Mesenchymal stem cell (in vitro differentiated cells and primary cell): ENCODE measurements around the gene CHST11.

Experiments
- DNase-seq: peaks from one replicate; pipeline ENCODE4 v3.0.0-alpha.2; 2013
- H2AFZ ChIP-seq: one replicate; pipeline ENCODE4 v1.6.1; 2013; ENCODE audit warnings: low read depth, mild to moderate bottlenecking, control low read depth, inconsistent platforms, low read length, moderate library complexity
- H2AK5ac ChIP-seq: 2 replicates; pipeline ENCODE4 v1.6.1; 2013; ENCODE audit warnings: low read length, moderate library complexity, mild to moderate bottlenecking, inconsistent platforms; ENCODE audit not compliant: severe bottlenecking
- H2BK120ac ChIP-seq: one replicate; pipeline ENCODE4 v1.6.1; 2013; ENCODE audit warnings: low read depth, mild to moderate bottlenecking, inconsistent platforms, low read length, moderate library complexity
- H2BK12ac ChIP-seq, 2 experiments: one replicate each; pipeline ENCODE4 v1.6.1; 2013; ENCODE audit warnings: inconsistent platforms in 2 of 2, low read length in 2 of 2, mild to moderate bottlenecking in 2 of 2, moderate library complexity in 2 of 2, control low read depth in 1 of 2
- H2BK15ac ChIP-seq: one replicate; pipeline ENCODE4 v1.6.1; 2013; ENCODE audit warnings: mild to moderate bottlenecking, low read depth, inconsistent platforms; ENCODE audit not compliant: poor library complexity, severe bottlenecking
- H2BK5ac ChIP-seq: 2 replicates; pipeline ENCODE4 v1.6.1; 2013; ENCODE audit warnings: low read depth, mild to moderate bottlenecking, low read length, control low read depth, inconsistent platforms; ENCODE audit not compliant: poor library complexity, severe bottlenecking
- H3K14ac ChIP-seq, 2 experiments: one replicate each; pipeline ENCODE4 v1.6.1; 2013; ENCODE audit warnings: inconsistent platforms in 2 of 2, low read length in 2 of 2, control low read depth in 1 of 2, mild to moderate bottlenecking in 1 of 2, moderate library complexity in 1 of 2
- H3K18ac ChIP-seq, 2 experiments: one replicate each; pipeline ENCODE4 v1.6.1; 2013; ENCODE audit warnings: inconsistent platforms in 2 of 2, low read length in 2 of 2, control low read depth in 1 of 2, low read depth in 1 of 2, mild to moderate bottlenecking in 1 of 2
- H3K23ac ChIP-seq, 2 experiments: one replicate each; pipeline ENCODE4 v1.6.1; 2013; ENCODE audit warnings: inconsistent platforms in 2 of 2, low read length in 2 of 2, mild to moderate bottlenecking in 2 of 2, moderate library complexity in 2 of 2, control low read depth in 1 of 2
- H3K27ac ChIP-seq: 2 replicates; pipeline ENCODE4 v1.5.1; 2013; ENCODE audit warnings: mild to moderate bottlenecking, moderate library complexity, low read length, control low read depth, inconsistent platforms; ENCODE audit not compliant: poor library complexity, severe bottlenecking
- H3K27me3 ChIP-seq, 2 experiments: 2 replicates each; pipeline versions ENCODE4 v1.6.1 to v1.7.0; 2013; ENCODE audit warnings: low read length in 2 of 2, mild to moderate bottlenecking in 2 of 2, moderate library complexity in 2 of 2, control low read depth in 1 of 2, inconsistent platforms in 1 of 2; ENCODE audit not compliant: control insufficient read depth in 1 of 2, insufficient read depth in 1 of 2
- H3K36me3 ChIP-seq, 2 experiments: 2 replicates each; pipeline versions ENCODE4 v1.6.1 to v1.7.0; 2013; ENCODE audit warnings: low read length in 2 of 2, control low read depth in 1 of 2, inconsistent platforms in 1 of 2, low read depth in 1 of 2, mild to moderate bottlenecking in 1 of 2; ENCODE audit not compliant: insufficient read depth in 2 of 2, control insufficient read depth in 1 of 2
- H3K4ac ChIP-seq, 2 experiments: one replicate each; pipeline ENCODE4 v1.6.1; 2013; ENCODE audit warnings: inconsistent platforms in 2 of 2, low read length in 2 of 2, mild to moderate bottlenecking in 2 of 2, moderate library complexity in 2 of 2, control low read depth in 1 of 2, low read depth in 1 of 2
- H3K4me1 ChIP-seq: 2 replicates; pipeline ENCODE4 v1.6.1; 2013; ENCODE audit warnings: low read depth, low read length, control low read depth; ENCODE audit not compliant: control insufficient read depth, insufficient read depth
- H3K4me2 ChIP-seq: 2 replicates; pipeline ENCODE4 v1.6.1; 2013; ENCODE audit warnings: low read length, mild to moderate bottlenecking, inconsistent platforms; ENCODE audit not compliant: poor library complexity, severe bottlenecking
- H3K4me3 ChIP-seq, 2 experiments: 2 replicates each; pipeline versions ENCODE4 v1.5.1 to v1.7.0; 2013; ENCODE audit warnings: low read length in 2 of 2, mild to moderate bottlenecking in 2 of 2, control low read depth in 1 of 2, low read depth in 1 of 2; ENCODE audit not compliant: insufficient read depth in 1 of 2
- H3K79me1 ChIP-seq: replicated peaks from 2 replicates; pipeline ENCODE4 v1.6.1; 2013; ENCODE audit warnings: mild to moderate bottlenecking, control low read depth, low read length, inconsistent platforms; ENCODE audit not compliant: poor library complexity, severe bottlenecking
- H3K9ac ChIP-seq: 2 replicates; pipeline ENCODE4 v1.7.0; 2013; ENCODE audit warnings: mild to moderate bottlenecking, low read length, moderate library complexity
- H3K9me3 ChIP-seq: 2 replicates; pipeline ENCODE4 v1.7.0; 2013; ENCODE audit warnings: mild to moderate bottlenecking, low read length; ENCODE audit not compliant: control insufficient read depth
- H4K8ac ChIP-seq: one replicate; pipeline ENCODE4 v1.6.1; 2013; ENCODE audit warnings: inconsistent platforms, mild to moderate bottlenecking, low read length, moderate library complexity
- H4K91ac ChIP-seq: one replicate; pipeline ENCODE4 v1.6.1; 2013; ENCODE audit warnings: mild to moderate bottlenecking, low read length, inconsistent platforms
- WGBS: methylation state at CpG from one replicate; pipeline ENCODE4 v1.1.7; 2013; ENCODE audit warnings: mixed read lengths; 5-methylcytosine and 5-hydroxymethylcytosine counted together

The CHST11 gene

GRCh38 chr12:104578453-104578852, 121.7 kb downstream of the CHST11 start:
- H2BK12ac ChIP-seq: no peak overlapping the region
- no peaks in the 10 kb centered on the region for H3K36me3 ChIP-seq
- H3K14ac ChIP-seq: no peak overlapping the region
- WGBS: 16% methylated on average over 5 of the region's 6 CpGs
- no peak overlapping the region for H2AFZ ChIP-seq
- H4K8ac ChIP-seq: no peak overlapping the region
- no peak overlapping the region for H3K27ac ChIP-seq
- no peak overlapping the region for H2AK5ac ChIP-seq
- peak overlapping the region; percentile 63 to 66 for H3K18ac ChIP-seq
- H3K9ac ChIP-seq: peak overlapping the region; percentile 5
- no peak overlapping the region for H3K23ac ChIP-seq
- H3K79me1 ChIP-seq: peaks cover 2% of the 10 kb centered on the region
- peak; percentile 94 for DNase-seq
- no peak overlapping the region for H3K4ac ChIP-seq
- H2BK5ac ChIP-seq: no peak overlapping the region
- peak overlapping the region in 1 of 2 experiments; percentile 22 for H3K4me3 ChIP-seq
- no peak overlapping the region for H4K91ac ChIP-seq
- H3K27me3 ChIP-seq: no peaks in the 10 kb centered on the region
- no peak overlapping the region for H2BK120ac ChIP-seq
- no peaks in the 10 kb centered on the region for H3K9me3 ChIP-seq
- no peak overlapping the region for H3K4me2 ChIP-seq
- H3K4me1 ChIP-seq: no peaks in the 10 kb centered on the region
- H2BK15ac ChIP-seq: no peak overlapping the region

GRCh38 chr12:104579718-104580495, 123.2 kb downstream of the CHST11 start:
- Histone ChIP-seq H3K36me3 (no peaks in the 10 kb centered on the region), H3K4me2 (no peak overlapping the region), H3K4me1 (no peaks in the 10 kb centered on the region), H4K8ac (no peak overlapping the region), H3K9ac (peak overlapping the region; percentile 25), H3K27ac (no peak overlapping the region), H4K91ac (no peak overlapping the region), H2BK5ac (no peak overlapping the region), H3K14ac (no peak overlapping the region), H3K79me1 (peaks cover 2% of the 10 kb centered on the region), H2AK5ac (no peak overlapping the region), H3K18ac (no peak overlapping the region), H2AFZ (no peak overlapping the region), H2BK12ac (no peak overlapping the region), H2BK15ac (no peak overlapping the region), H3K4ac (no peak overlapping the region), H3K4me3 (peak overlapping the region in 1 of 2 experiments; percentile 49), H3K9me3 (no peaks in the 10 kb centered on the region), H2BK120ac (no peak overlapping the region), H3K27me3 (no peaks in the 10 kb centered on the region), H3K23ac (no peak overlapping the region)
- peak; percentile 54 for DNase-seq
- WGBS: 55% methylated on average over 5 of the region's 7 CpGs

GRCh38 chr12:104581005-104581570, 124.3 kb downstream of the CHST11 start:
- H2AFZ ChIP-seq: no peak overlapping the region
- no peak overlapping the region for H3K4me3 ChIP-seq
- no peak overlapping the region for H3K9ac ChIP-seq
- no peaks in the 10 kb centered on the region for H3K27me3 ChIP-seq
- no peak for DNase-seq
- no peak overlapping the region for H2BK15ac ChIP-seq
- 41% methylated on average over 2 of the region's 2 CpGs for WGBS
- no peak overlapping the region for H2BK120ac ChIP-seq
- peaks cover 2% of the 10 kb centered on the region for H3K79me1 ChIP-seq
- H2AK5ac ChIP-seq: no peak overlapping the region
- H3K18ac ChIP-seq: peak overlapping the region in 1 of 2 experiments; percentile 84
- H2BK5ac ChIP-seq: no peak overlapping the region
- no peak overlapping the region for H3K14ac ChIP-seq
- H3K4ac ChIP-seq: no peak overlapping the region
- H3K27ac ChIP-seq: no peak overlapping the region
- H3K23ac ChIP-seq: no peak overlapping the region
- H2BK12ac ChIP-seq: peak overlapping the region in 1 of 2 experiments; percentile 91
- no peak overlapping the region for H4K8ac ChIP-seq
- no peaks in the 10 kb centered on the region for H3K4me1 ChIP-seq
- no peak overlapping the region for H3K4me2 ChIP-seq
- H3K36me3 ChIP-seq: no peaks in the 10 kb centered on the region
- no peak overlapping the region for H4K91ac ChIP-seq
- H3K9me3 ChIP-seq: no peaks in the 10 kb centered on the region

GRCh38 chr12:104582739-104583138, 126.0 kb downstream of the CHST11 start:
- H3K27me3 ChIP-seq: no peaks in the 10 kb centered on the region
- no peak overlapping the region for H2BK12ac ChIP-seq
- no peak overlapping the region for H2BK120ac ChIP-seq
- H3K27ac ChIP-seq: no peak overlapping the region
- H3K18ac ChIP-seq: no peak overlapping the region
- H4K91ac ChIP-seq: no peak overlapping the region
- 98% methylated on average over 3 of the region's 4 CpGs for whole genome bisulfite sequencing
- no peaks in the 10 kb centered on the region for H3K36me3 ChIP-seq
- peaks cover 4% of the 10 kb centered on the region for H3K4me1 ChIP-seq
- H3K79me1 ChIP-seq: peaks cover 2% of the 10 kb centered on the region
- H2AFZ ChIP-seq: no peak overlapping the region
- no peaks in the 10 kb centered on the region for H3K9me3 ChIP-seq
- DNase-seq: no peak
- H3K4me3 ChIP-seq: no peak overlapping the region
- no peak overlapping the region for H2BK5ac ChIP-seq
- H3K4ac ChIP-seq: no peak overlapping the region
- H3K4me2 ChIP-seq: no peak overlapping the region
- H3K14ac ChIP-seq: no peak overlapping the region
- no peak overlapping the region for H2BK15ac ChIP-seq
- H3K9ac ChIP-seq: no peak overlapping the region
- no peak overlapping the region for H4K8ac ChIP-seq
- H2AK5ac ChIP-seq: no peak overlapping the region
- no peak overlapping the region for H3K23ac ChIP-seq
